ENCODE data around the gene GRK1.
"Not testable (repeated sequence)": the region's sequence is repeated elsewhere in the genome, so short reads cannot be mapped to it uniquely, and the experiment has no call there.

Gene GRK1

GRCh38 chr13:113745500-113746142 lies 78.6 kb downstream of the GRK1 start:
- DNase-seq: not testable (repeated sequence)

GRCh38 chr13:113746143-113746525 lies 79.1 kb downstream of the GRK1 start:
- DNase-seq: no peak

GRCh38 chr13:113746671-113747070 lies 79.7 kb downstream of the GRK1 start:
- no peak for DNase-seq

- no peak for DNase-seq
Measured at GRCh38 chr13:113747291-113747833, 80.3 kb downstream of the GRK1 start.

GRCh38 chr13:113748101-113748861 lies 81.3 kb downstream of the GRK1 start:
- DNase-seq: no peak

GRCh38 chr13:113748862-113749451 lies 81.9 kb downstream of the GRK1 start:
- DNase-seq: no peak

GRCh38 chr13:113749507-113749906 lies 82.5 kb downstream of the GRK1 start:
- DNase-seq: no peak

GRCh38 chr13:113749967-113750366 lies 82.9 kb downstream of the GRK1 start:
- DNase-seq: no peak

GRCh38 chr13:113750554-113751399 lies 83.8 kb downstream of the GRK1 start:
- no peak for DNase-seq

GRCh38 chr13:113751491-113751890 lies 84.5 kb downstream of the GRK1 start:
- DNase-seq: no peak

GRCh38 chr13:113752211-113752986 lies 85.4 kb downstream of the GRK1 start:
- not testable (repeated sequence) for DNase-seq

- no peak for DNase-seq
Measured at GRCh38 chr13:113753171-113753570, 86.2 kb downstream of the GRK1 start.

GRCh38 chr13:113754242-113754641 lies 87.2 kb downstream of the GRK1 start:
- no peak for DNase-seq

GRCh38 chr13:113754691-113755090 lies 87.7 kb downstream of the GRK1 start:
- no peak for DNase-seq

GRCh38 chr13:113756441-113757097 lies 89.5 kb downstream of the GRK1 start:
- no peak for DNase-seq

GRCh38 chr13:113758651-113759524 lies 91.9 kb downstream of the GRK1 start, which contains the start of gene TMEM255B:
Gene TMEM255B (plus strand): TSS chr13:113759226. CDS start chr13:113759270, 44 bp downstream.
- peak; percentile 66 to 76 for DNase-seq

- no peak for DNase-seq
Measured at GRCh38 chr13:113759525-113760137, 92.6 kb downstream of the GRK1 start.

GRCh38 chr13:113761136-113761535 lies 94.1 kb downstream of the GRK1 start:
- no peak for DNase-seq

GRCh38 chr13:113762075-113762474 lies 95.1 kb downstream of the GRK1 start:
- DNase-seq: no peak

GRCh38 chr13:113762538-113762937 lies 95.5 kb downstream of the GRK1 start:
- DNase-seq: no peak
